Mesodermal cell (in vitro differentiated cells): ENCODE data around the gene RPS5.
"Not testable (repeated sequence)": the region's sequence is repeated elsewhere in the genome, so short reads cannot be mapped to it uniquely, and the experiment has no call there.

Experiments used
- H3K27ac ChIP-seq: 2 replicates; pipeline ENCODE4 v1.7.0; 2013; ENCODE audit warnings: mild to moderate bottlenecking, low read depth, low read length, moderate library complexity; ENCODE audit not compliant: severe bottlenecking
- H3K36me3 ChIP-seq: 2 replicates; pipeline ENCODE4 v1.7.1; 2013; ENCODE audit warnings: mild to moderate bottlenecking, low read length, moderate library complexity; ENCODE audit not compliant: control insufficient read depth, insufficient read depth
- H3K4me1 ChIP-seq: one replicate; pipeline ENCODE4 v1.7.1; 2013; ENCODE audit warnings: mild to moderate bottlenecking, low read length; ENCODE audit not compliant: insufficient read depth, control insufficient read depth, poor library complexity, severe bottlenecking
- H3K4me3 ChIP-seq: 2 replicates; pipeline ENCODE4 v1.7.0; 2013; ENCODE audit warnings: low read length, control low read depth, mild to moderate bottlenecking; ENCODE audit not compliant: insufficient read depth, poor library complexity, severe bottlenecking; ENCODE audit errors: extremely low read depth
- H3K9me3 ChIP-seq: 2 replicates; pipeline ENCODE4 v1.7.1; 2013; ENCODE audit warnings: mild to moderate bottlenecking, low read length, moderate library complexity; ENCODE audit not compliant: control insufficient read depth
- WGBS, 2 experiments: methylation state at CpG; one replicate each; pipeline ENCODE4 v1.1.5; 2013; ENCODE audit warnings: missing lambda C conversion rate in 2 of 2; ENCODE audit not compliant: insufficient coverage in 2 of 2; 5-methylcytosine and 5-hydroxymethylcytosine counted together

RPS5 gene

GRCh38 chr19:58417071-58417470 lies 30.0 kb downstream of the RPS5 start:
- WGBS, 2 experiments, result 92 to 97% methylated on average over 4 to 5 of the region's 7 CpGs
- no peaks in the 10 kb centered on the region for H3K9me3 ChIP-seq
- H3K36me3 ChIP-seq, result peaks cover 47% of the 10 kb centered on the region

GRCh38 chr19:58428617-58429016 lies 41.5 kb downstream of the RPS5 start:
- Histone ChIP-seq H3K27ac (no peak overlapping the region), H3K4me3 (no peak overlapping the region), H3K4me1 (no peaks in the 10 kb centered on the region), H3K36me3 (peaks cover 19% of the 10 kb centered on the region), H3K9me3 (peaks cover 49% of the 10 kb centered on the region)
- no CpG with 5 or more reads among the region's 1 CpG for WGBS, 2 experiments

More at GRCh38 chr19:58417071-58417470, 30.0 kb downstream of the RPS5 start:
- no peaks in the 10 kb centered on the region for H3K4me1 ChIP-seq
- H3K27ac ChIP-seq, result no peak overlapping the region
- no peak overlapping the region for H3K4me3 ChIP-seq

DNA sequence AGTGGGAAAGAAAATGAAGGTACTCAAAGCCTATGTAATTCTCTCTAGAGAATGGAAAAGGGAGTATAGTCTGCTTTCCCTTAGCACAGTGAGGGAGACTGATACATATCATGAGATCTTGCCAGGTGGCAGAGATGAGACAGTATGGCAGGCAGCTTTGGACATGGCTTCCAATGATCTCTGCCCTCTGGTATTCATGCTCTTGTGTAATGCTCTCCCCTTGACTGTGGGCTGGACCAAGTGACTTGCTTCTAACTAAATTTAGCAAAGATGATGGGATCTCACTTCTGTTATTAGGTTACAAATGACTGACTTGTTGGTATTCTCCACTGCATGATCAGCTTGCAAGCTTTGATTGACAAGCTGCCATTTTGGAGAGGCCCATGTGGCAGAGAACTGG lies 42.7 kb downstream of the RPS5 start:
- H3K9me3 ChIP-seq, result peaks cover 60% of the 10 kb centered on the region
- H3K4me1 ChIP-seq, result no peaks in the 10 kb centered on the region
- H3K27ac ChIP-seq, result no peak overlapping the region
- peaks cover 30% of the 10 kb centered on the region for H3K36me3 ChIP-seq
- no peak overlapping the region for H3K4me3 ChIP-seq

- Histone ChIP-seq H3K9me3 (peaks cover 67% of the 10 kb centered on the region), H3K4me3 (no peak overlapping the region), H3K4me1 (no peaks in the 10 kb centered on the region), H3K36me3 (peaks cover 47% of the 10 kb centered on the region), H3K27ac (no peak overlapping the region)
- WGBS, 2 experiments, result 100% methylated on average over 1 of the region's 2 CpGs; no CpG with 5 or more reads in 1 of the 2 experiments
These were observed 47.1 kb downstream of the RPS5 start for GRCh38 chr19:58434217-58434616.

DNA sequence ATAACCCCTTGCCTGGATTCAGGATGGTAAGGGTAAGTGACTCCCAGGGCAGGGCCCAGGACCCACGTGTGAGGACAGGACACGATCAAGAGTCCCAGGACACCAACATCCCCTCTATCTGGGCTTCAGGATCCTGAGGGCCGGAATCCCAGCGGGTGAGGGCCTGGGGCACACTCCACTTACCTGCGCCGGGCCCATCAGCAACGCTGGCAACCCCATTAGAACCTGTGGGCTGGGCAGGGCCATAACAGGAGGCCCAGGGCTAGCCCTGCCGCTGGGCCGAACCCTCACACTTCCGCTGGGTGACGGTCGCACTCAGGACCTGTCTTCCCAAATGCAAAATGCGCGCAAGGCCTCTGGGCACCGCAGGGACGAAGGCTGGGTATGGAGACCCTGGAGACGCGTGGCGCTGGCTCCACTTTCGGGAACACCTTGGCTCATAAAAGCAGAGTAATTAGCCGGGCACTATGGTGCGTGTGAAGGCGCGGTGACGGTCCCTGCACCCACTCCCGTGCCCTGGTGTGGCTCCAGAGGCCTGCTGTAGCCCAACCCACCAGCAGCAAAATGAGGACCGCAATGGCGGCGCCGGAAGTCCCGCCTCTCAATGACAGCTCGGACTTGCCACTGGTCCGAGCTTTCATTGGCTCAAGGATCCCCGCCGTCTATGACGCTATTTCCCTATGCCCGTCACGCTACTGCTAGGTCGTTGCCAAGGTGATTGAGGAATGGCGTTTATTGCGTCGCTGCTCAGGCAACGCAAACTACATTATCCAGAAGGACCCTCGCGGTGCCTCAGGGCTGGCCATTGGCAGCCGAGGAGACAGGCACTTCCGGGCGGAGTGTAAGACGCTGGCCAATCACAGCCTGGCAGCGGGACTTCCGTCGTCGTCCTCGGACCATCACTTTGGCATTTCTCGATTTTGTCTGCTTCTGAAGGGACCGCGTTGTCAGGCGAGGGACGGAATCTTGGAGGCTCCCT lies 52.8 kb downstream of the RPS5 start, which contains the start of gene ZNF132:
ZNF132 (minus strand) TSS at position 578 of the 979 bp plus-strand sequence; CDS start at position 246, 332 bp downstream.
- peaks cover 16% of the 10 kb centered on the region for H3K36me3 ChIP-seq
- peak within 1 kb of the TSS; percentile 69 for H3K27ac ChIP-seq
- H3K4me3 ChIP-seq, result peak within 1 kb of the TSS; percentile 48
- H3K9me3 ChIP-seq, result peaks cover 33% of the 10 kb centered on the region
- WGBS, 2 experiments, result 25 to 27% methylated on average over 57 to 59 of the region's 59 CpGs
- H3K4me1 ChIP-seq, result no peaks in the 10 kb centered on the region

DNA sequence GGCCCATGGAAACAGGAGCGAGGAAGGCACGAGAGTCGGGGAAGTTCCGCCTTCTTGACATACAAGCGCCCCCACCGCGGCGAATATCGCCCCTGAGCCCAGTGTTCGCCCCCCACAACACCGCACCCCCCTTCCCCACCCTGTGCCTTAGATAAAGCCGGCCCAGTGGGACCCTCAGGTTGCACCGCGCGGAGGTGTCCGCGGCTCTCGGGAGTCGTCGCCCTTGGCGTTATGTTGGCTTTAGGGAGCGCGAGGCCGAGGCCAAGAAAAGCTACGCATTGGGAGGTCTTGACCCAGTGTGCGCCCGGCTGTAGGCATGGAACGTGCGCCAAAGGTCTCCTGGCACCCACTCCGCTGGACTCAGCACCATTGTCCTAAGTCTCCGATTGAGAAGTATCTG lies 53.5 kb downstream of the RPS5 start:
- H3K9me3 ChIP-seq, result peaks cover 26% of the 10 kb centered on the region
- peak overlapping the region; percentile 69 for H3K27ac ChIP-seq
- H3K4me1 ChIP-seq, result no peaks in the 10 kb centered on the region
- WGBS, 2 experiments, result 72 to 85% methylated on average over 11 to 22 of the region's 31 CpGs
- peaks cover 9% of the 10 kb centered on the region for H3K36me3 ChIP-seq
- H3K4me3 ChIP-seq, result peak overlapping the region; percentile 48

GRCh38 chr19:58442986-58443385 lies 55.9 kb downstream of the RPS5 start:
- WGBS, 2 experiments, result 83 to 85% methylated on average over 7 of the region's 7 CpGs
- H3K9me3 ChIP-seq, result peaks cover 28% of the 10 kb centered on the region
- not testable (repeated sequence) for H3K36me3 ChIP-seq, H3K4me3 ChIP-seq, H3K27ac ChIP-seq, H3K4me1 ChIP-seq
